HepG2 (cell line): ENCODE results near the gene STARD13. TPM values are rescaled to one million over a fixed set of nuclear protein-coding genes. Genes with fewer than 3 reads are reported as not detected.
A peak's percentile ranks its signal among the peaks of the same experiment; 100 is the strongest.

ENCODE experiments used
- ATAC-seq: fragments of 200-7000 bp; cut with Tn5 transposase; 3 replicates; pipeline ENCODE4 v1.9.1; 2020; ENCODE audit warnings: mild to moderate bottlenecking, moderate library complexity
- BruUV-seq: library from RNA; stranded (reverse); fragments of 400-500 nt; replicated peaks from 2 replicates; lab custom pipeline; 2021; lab: Mats Ljungman, UMichigan
- CTCF ChIA-PET: fragments of 300-600 bp; formaldehyde crosslinking; extraction: SDS; loops from one replicate; lab custom pipeline; 2021; ENCODE audit warnings: low total read pairs, inconsistent platforms, low intra/inter-chr PET ratio; lab: Yijun Ruan, JAX
- POLR2A ChIA-PET: fragments of 350-600 bp; sonication (Branson Sonifier 250); formaldehyde crosslinking; loops from one replicate; lab custom pipeline; 2020; ENCODE audit warnings: antibody characterized with exemption, inconsistent platforms; lab: Yijun Ruan, JAX
- DNase-seq: peaks from one replicate; pipeline ENCODE4 v3.0.0-alpha.2; 2015; ENCODE audit warnings: low spot score
- FAIRE-seq: peaks from 3 replicates; lab custom pipeline; 2011; peaks lifted over from hg19 to GRCh38; lab: Jason Lieb, UNC
- H2AFZ ChIP-seq: one replicate; pipeline ENCODE4 v1.6.1; 2011; ENCODE audit warnings: low read length, inconsistent platforms
- H3K27ac ChIP-seq: fragments of 300-600 bp; 3 replicates; pipeline ENCODE4 v1.8.0; 2011; ENCODE audit warnings: mixed run types, mild to moderate bottlenecking, mixed read lengths, low read length, inconsistent platforms; ENCODE audit not compliant: insufficient read depth; ENCODE audit errors: extremely low read length
- H3K27me3 ChIP-seq, 2 experiments: fragments of 200-600 bp in 1 of 2; 2 replicates in 1 of 2; 3 replicates in 1 of 2; pipeline versions ENCODE4 v1.6.0 to v1.8.0; 2011; ENCODE audit warnings: low read length in 2 of 2, mild to moderate bottlenecking in 2 of 2, moderate library complexity in 2 of 2, inconsistent platforms in 1 of 2; ENCODE audit not compliant: insufficient read depth in 2 of 2, control insufficient read depth in 1 of 2
- H3K36me3 ChIP-seq, 2 experiments: fragments of 200-600 bp in 1 of 2; replicated peaks in 1 of 2; 2 replicates in 1 of 2; 3 replicates in 1 of 2; pipeline versions ENCODE4 v1.5.1 to v1.8.0; 2011; ENCODE audit warnings: low read length in 2 of 2, inconsistent platforms in 1 of 2; ENCODE audit not compliant: insufficient read depth in 2 of 2, control insufficient read depth in 1 of 2
- H3K4me1 ChIP-seq: 2 replicates; pipeline ENCODE4 v1.5.1; 2012; ENCODE audit warnings: low read length, inconsistent platforms; ENCODE audit not compliant: insufficient read depth
- H3K4me2 ChIP-seq: 2 replicates; pipeline ENCODE4 v1.6.0; 2011; ENCODE audit warnings: low read depth, low read length, inconsistent platforms
- H3K4me3 ChIP-seq, 3 experiments: fragments of 200-600 bp in 1 of 3; sonication (generic), shearing (Covaris generic) in 1 of 3; replicated peaks in 1 of 3; 2 replicates each; pipeline ENCODE4 v1.5.1; 2011 to 2016; ENCODE audit warnings: low read length in 3 of 3, inconsistent platforms in 2 of 3, low read depth in 2 of 3, mild to moderate bottlenecking in 2 of 3, control low read depth in 1 of 3, mixed read lengths in 1 of 3; ENCODE audit not compliant: insufficient read depth in 1 of 3
- H3K79me2 ChIP-seq: one replicate; pipeline ENCODE4 v1.6.1; 2011; ENCODE audit warnings: low read length, inconsistent platforms; ENCODE audit not compliant: insufficient read depth
- H3K9ac ChIP-seq: 2 replicates; pipeline ENCODE4 v1.6.0; 2011; ENCODE audit warnings: mild to moderate bottlenecking, low read depth, low read length, inconsistent platforms; ENCODE audit not compliant: insufficient read depth
- H3K9me3 ChIP-seq: 2 replicates; pipeline ENCODE4 v1.5.1; 2012; ENCODE audit warnings: mild to moderate bottlenecking, low read length
- H4K20me1 ChIP-seq: 2 replicates; pipeline ENCODE4 v1.6.0; 2011; ENCODE audit warnings: inconsistent platforms, mild to moderate bottlenecking, low read length, moderate library complexity; ENCODE audit not compliant: insufficient read depth
- HNF4A ChIP-seq: sonication (generic); formaldehyde crosslinking; IDR thresholded peaks from 2 replicates; pipeline ENCODE4 v1.4.0; 2020; ENCODE audit warnings: missing genetic modification reagents
- KMT2B ChIP-seq: IDR thresholded peaks from 2 replicates; pipeline ENCODE4 v1.6.1; 2016; ENCODE audit warnings: missing genetic modification reagents, missing compliant biosample characterization
- LCORL ChIP-seq, 2 experiments: fragments of 450-650 bp in 1 of 2; sonication (generic) in 1 of 2; formaldehyde crosslinking in 1 of 2; IDR thresholded peaks; 2 replicates each; pipeline versions ENCODE4 v1.5.0 to v1.6.1; 2017 to 2020; ENCODE audit warnings: antibody characterized with exemption in 1 of 2, missing genetic modification reagents in 1 of 2
- MAZ ChIP-seq, 2 experiments: sonication (generic) in 1 of 2; formaldehyde crosslinking in 1 of 2; IDR thresholded peaks; 2 replicates each; pipeline versions ENCODE4 v1.5.0 to v1.6.1; 2012 to 2020; ENCODE audit warnings: low read depth in 2 of 2, mild to moderate bottlenecking in 2 of 2, borderline replicate concordance in 1 of 2, improper control_type of control experiment in 1 of 2, low read length in 1 of 2, missing genetic modification reagents in 1 of 2, moderate library complexity in 1 of 2
- NBN ChIP-seq: fragments of 450-650 bp; conservative IDR thresholded peaks from 2 replicates; pipeline ENCODE4 v1.6.1; 2017
- SATB2 ChIP-seq: sonication (generic); formaldehyde crosslinking; IDR thresholded peaks from 2 replicates; pipeline ENCODE4 v1.5.0; 2020; ENCODE audit warnings: missing genetic modification reagents
- SNAPC2 ChIP-seq: sonication (generic); formaldehyde crosslinking; IDR thresholded peaks from 2 replicates; pipeline ENCODE4 v1.8.1; 2022; ENCODE audit warnings: mild to moderate bottlenecking, missing genetic modification reagents
- SRSF9 ChIP-seq: fragments of 200-400 bp; formaldehyde crosslinking; IDR thresholded peaks from 2 replicates; pipeline ENCODE4 v1.6.1; 2018; ENCODE audit warnings: borderline replicate concordance, mild to moderate bottlenecking, low read depth, low read length; ENCODE audit not compliant: insufficient read depth, poor library complexity, severe bottlenecking
- TARDBP ChIP-seq: sonication (generic); formaldehyde crosslinking; IDR thresholded peaks from 2 replicates; pipeline ENCODE4 v1.8.0; 2022; ENCODE audit warnings: mild to moderate bottlenecking, missing genetic modification reagents
- ZNF350 ChIP-seq: sonication (generic); formaldehyde crosslinking; IDR thresholded peaks from 2 replicates; pipeline ENCODE4 v1.4.0; 2020; ENCODE audit warnings: mild to moderate bottlenecking, low read depth, missing genetic modification reagents, borderline replicate concordance
- ZNF567 ChIP-seq: sonication (generic); formaldehyde crosslinking; IDR thresholded peaks from 2 replicates; pipeline ENCODE4 v1.8.1; 2023; ENCODE audit warnings: mild to moderate bottlenecking, missing genetic modification reagents, borderline replicate concordance
- ZNF589 ChIP-seq: sonication (generic); formaldehyde crosslinking; conservative IDR thresholded peaks from 2 replicates; pipeline ENCODE4 v1.8.0; 2022; ENCODE audit warnings: mild to moderate bottlenecking, moderate library complexity, missing genetic modification reagents
- ZNF773 ChIP-seq: sonication (generic); formaldehyde crosslinking; IDR thresholded peaks from 2 replicates; pipeline ENCODE4 v1.4.0; 2020; ENCODE audit warnings: missing genetic modification reagents, borderline replicate concordance
- WGBS: methylation state at CpG from one replicate; pipeline ENCODE4 v1.1.6; 2017; ENCODE audit warnings: low lambda C conversion rate; 5-methylcytosine and 5-hydroxymethylcytosine counted together
- in situ Hi-C: cut with HindIII; loops from 2 replicates; pipeline ENCODE4 v1.10.0; 2017; ENCODE audit warnings: low pct_unique_long_range_greater_than_20kb; ENCODE audit not compliant: extremely low pct_ligation_motif_present
- intact Hi-C: fragments of 100-400 bp; cut with micrococcal nuclease; formaldehyde crosslinking; loops from one replicate; pipeline ENCODE4 v1.10.0; 2022; ENCODE audit not compliant: unreplicated experiment
- polyA plus RNA-seq, 8 experiments: library from polyadenylated mRNA; depleted of rRNA in 3 of 8; stranded (reverse) in 7 of 8; unstranded in 1 of 8; fragments of >200 nt; fragmentation: Illumina TruSeq in 4 of 8; extraction: Trizol in 4 of 8; gene quantifications; 2 replicates each; pipeline versions ENCODE4 v1.2.1 to v1.2.3, GENCODE V29; 2011 to 2016; ENCODE audit warnings: low read depth in 4 of 8, missing spikeins in 1 of 8, mixed read lengths in 1 of 8; ENCODE audit not compliant: insufficient read depth in 1 of 8
- total RNA-seq, 5 experiments: library from RNA; depleted of rRNA; stranded (reverse); fragments of >200 nt; fragmentation: Illumina TruSeq; extraction: Trizol; gene quantifications; 2 replicates each; pipeline ENCODE4 v1.2.3, GENCODE V29; 2016; ENCODE audit warnings: low read depth in 1 of 5
- TF ChIP-seq, protein P1 (sequence below): sonication (generic); formaldehyde crosslinking; IDR thresholded peaks from 2 replicates; pipeline ENCODE4 v1.4.0; 2020; ENCODE audit warnings: missing genetic modification reagents
- TF ChIP-seq, protein P2 (sequence below): sonication (generic); formaldehyde crosslinking; IDR thresholded peaks from 2 replicates; pipeline ENCODE4 v1.5.1; 2020; ENCODE audit warnings: mild to moderate bottlenecking, missing genetic modification reagents, borderline replicate concordance
- TF ChIP-seq, protein P3 (sequence below): sonication (generic); formaldehyde crosslinking; IDR thresholded peaks from 2 replicates; pipeline ENCODE4 v1.4.0; 2020; ENCODE audit warnings: missing genetic modification reagents, borderline replicate concordance

STARD13 gene
- total and polyA plus RNA-seq, 2 of the 13 experiments (the other 11 are each of a cell fraction or from before 2014, with no cell fraction given): 12.8 to 14.3 TPM

DNA sequence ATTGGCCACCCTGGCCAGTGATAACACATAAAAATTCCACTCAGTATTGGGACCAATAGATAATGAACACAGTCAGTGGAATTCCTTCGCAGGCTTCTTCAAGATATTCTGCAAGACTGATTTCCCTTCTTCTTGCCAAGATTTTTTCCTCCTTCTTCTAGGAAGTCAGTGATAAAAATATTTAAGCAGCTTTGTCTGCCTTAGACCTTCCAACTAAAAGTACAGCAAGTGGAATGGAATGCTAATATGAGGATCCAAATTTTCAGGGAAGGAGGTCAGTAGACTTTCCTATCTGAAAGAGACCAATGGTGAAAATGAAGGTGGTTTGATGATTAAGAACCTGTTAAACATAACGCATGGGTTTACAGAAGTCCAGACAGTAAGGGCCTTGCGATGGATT, 9.6 kb downstream of the STARD13 start (continued):
- TF ChIP-seq ZNF350 (CRISPR knock-in tag) (no peak), ZNF589 (CRISPR knock-in tag) (no peak), ZNF773 (CRISPR knock-in tag) (no peak), HNF4A (no peak), SATB2 (CRISPR knock-in tag) (no peak)
- TF ChIP-seq, protein P1, sequence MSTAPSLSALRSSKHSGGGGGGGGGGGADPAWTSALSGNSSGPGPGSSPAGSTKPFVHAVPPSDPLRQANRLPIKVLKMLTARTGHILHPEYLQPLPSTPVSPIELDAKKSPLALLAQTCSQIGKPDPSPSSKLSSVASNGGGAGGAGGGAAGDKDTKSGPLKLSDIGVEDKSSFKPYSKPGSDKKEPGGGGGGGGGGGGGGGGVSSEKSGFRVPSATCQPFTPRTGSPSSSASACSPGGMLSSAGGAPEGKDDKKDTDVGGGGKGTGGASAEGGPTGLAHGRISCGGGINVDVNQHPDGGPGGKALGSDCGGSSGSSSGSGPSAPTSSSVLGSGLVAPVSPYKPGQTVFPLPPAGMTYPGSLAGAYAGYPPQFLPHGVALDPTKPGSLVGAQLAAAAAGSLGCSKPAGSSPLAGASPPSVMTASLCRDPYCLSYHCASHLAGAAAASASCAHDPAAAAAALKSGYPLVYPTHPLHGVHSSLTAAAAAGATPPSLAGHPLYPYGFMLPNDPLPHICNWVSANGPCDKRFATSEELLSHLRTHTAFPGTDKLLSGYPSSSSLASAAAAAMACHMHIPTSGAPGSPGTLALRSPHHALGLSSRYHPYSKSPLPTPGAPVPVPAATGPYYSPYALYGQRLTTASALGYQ: no peak
- TF ChIP-seq, protein P2, sequence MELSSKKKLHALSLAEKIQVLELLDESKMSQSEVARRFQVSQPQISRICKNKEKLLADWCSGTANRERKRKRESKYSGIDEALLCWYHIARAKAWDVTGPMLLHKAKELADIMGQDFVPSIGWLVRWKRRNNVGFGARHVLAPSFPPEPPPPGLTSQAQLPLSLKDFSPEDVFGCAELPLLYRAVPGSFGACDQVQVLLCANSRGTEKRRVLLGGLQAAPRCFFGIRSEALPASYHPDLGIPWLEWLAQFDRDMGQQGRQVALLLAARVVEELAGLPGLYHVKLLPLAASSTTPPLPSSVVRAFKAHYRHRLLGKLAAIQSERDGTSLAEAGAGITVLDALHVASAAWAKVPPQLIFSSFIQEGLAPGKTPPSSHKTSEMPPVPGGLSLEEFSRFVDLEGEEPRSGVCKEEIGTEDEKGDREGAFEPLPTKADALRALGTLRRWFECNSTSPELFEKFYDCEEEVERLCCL: no peak

DNA sequence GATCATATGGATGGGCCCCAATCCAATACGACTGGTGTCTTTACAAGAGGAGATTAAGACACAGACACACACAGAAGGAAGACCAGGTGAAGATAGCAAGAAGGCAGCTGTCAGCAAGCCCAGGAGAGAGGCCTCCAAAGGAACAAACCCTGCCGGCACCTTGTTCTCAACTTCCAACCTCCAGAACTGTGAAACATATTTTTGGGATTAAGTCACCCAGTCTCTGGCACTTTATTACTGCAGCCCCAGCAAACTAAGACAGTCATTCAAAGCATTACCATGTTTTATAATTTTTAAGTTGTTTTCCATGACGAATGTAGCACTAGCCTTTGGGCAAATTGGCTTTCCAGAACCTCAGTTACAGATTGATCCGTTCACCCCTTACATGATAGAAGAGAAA, 11.3 kb downstream of the STARD13 start:
- BruUV-seq: no TSS peak
- in situ Hi-C loops: no loop called here
- intact Hi-C loops: no loop called here
- Histone ChIP-seq H2AFZ (no peak overlapping the region), H4K20me1 (no peaks in the 10 kb centered on the region), H3K79me2 (peaks cover 48% of the 10 kb centered on the region), H3K9me3 (no peaks in the 10 kb centered on the region), H3K4me1 (peaks cover 67% of the 10 kb centered on the region), H3K4me3 (no peak overlapping the region), H3K27me3 (no peaks in the 10 kb centered on the region), H3K9ac (no peak overlapping the region), H3K36me3 (peaks cover 2 to 4% of the 10 kb centered on the region in 2 experiments; a peak in 3 of 5 replicates), H3K27ac (peak overlapping the region; percentile 28), H3K4me2 (no peak overlapping the region)
- no peak for FAIRE-seq
- TF ChIP-seq, protein P3, sequence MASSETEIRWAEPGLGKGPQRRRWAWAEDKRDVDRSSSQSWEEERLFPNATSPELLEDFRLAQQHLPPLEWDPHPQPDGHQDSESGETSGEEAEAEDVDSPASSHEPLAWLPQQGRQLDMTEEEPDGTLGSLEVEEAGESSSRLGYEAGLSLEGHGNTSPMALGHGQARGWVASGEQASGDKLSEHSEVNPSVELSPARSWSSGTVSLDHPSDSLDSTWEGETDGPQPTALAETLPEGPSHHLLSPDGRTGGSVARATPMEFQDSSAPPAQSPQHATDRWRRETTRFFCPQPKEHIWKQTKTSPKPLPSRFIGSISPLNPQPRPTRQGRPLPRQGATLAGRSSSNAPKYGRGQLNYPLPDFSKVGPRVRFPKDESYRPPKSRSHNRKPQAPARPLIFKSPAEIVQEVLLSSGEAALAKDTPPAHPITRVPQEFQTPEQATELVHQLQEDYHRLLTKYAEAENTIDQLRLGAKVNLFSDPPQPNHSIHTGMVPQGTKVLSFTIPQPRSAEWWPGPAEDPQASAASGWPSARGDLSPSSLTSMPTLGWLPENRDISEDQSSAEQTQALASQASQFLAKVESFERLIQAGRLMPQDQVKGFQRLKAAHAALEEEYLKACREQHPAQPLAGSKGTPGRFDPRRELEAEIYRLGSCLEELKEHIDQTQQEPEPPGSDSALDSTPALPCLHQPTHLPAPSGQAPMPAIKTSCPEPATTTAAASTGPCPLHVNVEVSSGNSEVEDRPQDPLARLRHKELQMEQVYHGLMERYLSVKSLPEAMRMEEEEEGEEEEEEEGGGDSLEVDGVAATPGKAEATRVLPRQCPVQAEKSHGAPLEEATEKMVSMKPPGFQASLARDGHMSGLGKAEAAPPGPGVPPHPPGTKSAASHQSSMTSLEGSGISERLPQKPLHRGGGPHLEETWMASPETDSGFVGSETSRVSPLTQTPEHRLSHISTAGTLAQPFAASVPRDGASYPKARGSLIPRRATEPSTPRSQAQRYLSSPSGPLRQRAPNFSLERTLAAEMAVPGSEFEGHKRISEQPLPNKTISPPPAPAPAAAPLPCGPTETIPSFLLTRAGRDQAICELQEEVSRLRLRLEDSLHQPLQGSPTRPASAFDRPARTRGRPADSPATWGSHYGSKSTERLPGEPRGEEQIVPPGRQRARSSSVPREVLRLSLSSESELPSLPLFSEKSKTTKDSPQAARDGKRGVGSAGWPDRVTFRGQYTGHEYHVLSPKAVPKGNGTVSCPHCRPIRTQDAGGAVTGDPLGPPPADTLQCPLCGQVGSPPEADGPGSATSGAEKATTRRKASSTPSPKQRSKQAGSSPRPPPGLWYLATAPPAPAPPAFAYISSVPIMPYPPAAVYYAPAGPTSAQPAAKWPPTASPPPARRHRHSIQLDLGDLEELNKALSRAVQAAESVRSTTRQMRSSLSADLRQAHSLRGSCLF (CRISPR knock-in tag): no peak
- TF ChIP-seq KMT2B (CRISPR knock-in tag) (no peak), TARDBP (no peak), SRSF9 (no peak), ZNF567 (CRISPR knock-in tag) (no peak), SNAPC2 (CRISPR knock-in tag) (no peak), MAZ (IDR thresholded peaks at IDR 0.05; ENCODE audit: borderline replicate concordance, low read depth, low read length) (no peak), MAZ (CRISPR knock-in tag; IDR thresholded peaks at IDR 0.05; ENCODE audit: low read depth) (no peak), NBN (no peak), LCORL (IDR thresholded peaks at IDR 0.05) (no peak), LCORL (CRISPR knock-in tag; IDR thresholded peaks at IDR 0.05) (no peak)
- ChIA-PET POLR2A (no interaction called here), CTCF (no interaction called here)
- DNase-seq: no peak
- 97% methylated on average over 4 of the region's 4 CpGs for WGBS
- no peak for ATAC-seq
